RWPE1 (cell line): Measurements from ENCODE around the gene PRDM11.

Experiments
- CTCF ChIA-PET: fragments of 350-600 bp; sonication (Branson Sonifier 250); formaldehyde crosslinking; extraction: SDS; loops from one replicate; lab custom pipeline; 2021; lab: Yijun Ruan, JAX
- POLR2A ChIA-PET: fragments of 400-600 bp; formaldehyde crosslinking; extraction: SDS; loops from one replicate; lab custom pipeline; 2020; ENCODE audit warnings: antibody characterized with exemption; ENCODE audit not compliant: low non-redundant PET; lab: Yijun Ruan, JAX
- DNase-seq: peaks from one replicate; pipeline ENCODE4 v3.0.0; 2012; ENCODE audit warnings: low spot score
- H3K27ac ChIP-seq: fragments of 450-650 bp; 2 replicates; pipeline ENCODE4 v1.5.1; 2017
- TF ChIP-seq, protein P1 (sequence below): fragments of 450-650 bp; conservative IDR thresholded peaks from 2 replicates; pipeline ENCODE4 v1.5.1; 2017; ENCODE audit warnings: low read depth, mild to moderate bottlenecking

Gene PRDM11

DNA sequence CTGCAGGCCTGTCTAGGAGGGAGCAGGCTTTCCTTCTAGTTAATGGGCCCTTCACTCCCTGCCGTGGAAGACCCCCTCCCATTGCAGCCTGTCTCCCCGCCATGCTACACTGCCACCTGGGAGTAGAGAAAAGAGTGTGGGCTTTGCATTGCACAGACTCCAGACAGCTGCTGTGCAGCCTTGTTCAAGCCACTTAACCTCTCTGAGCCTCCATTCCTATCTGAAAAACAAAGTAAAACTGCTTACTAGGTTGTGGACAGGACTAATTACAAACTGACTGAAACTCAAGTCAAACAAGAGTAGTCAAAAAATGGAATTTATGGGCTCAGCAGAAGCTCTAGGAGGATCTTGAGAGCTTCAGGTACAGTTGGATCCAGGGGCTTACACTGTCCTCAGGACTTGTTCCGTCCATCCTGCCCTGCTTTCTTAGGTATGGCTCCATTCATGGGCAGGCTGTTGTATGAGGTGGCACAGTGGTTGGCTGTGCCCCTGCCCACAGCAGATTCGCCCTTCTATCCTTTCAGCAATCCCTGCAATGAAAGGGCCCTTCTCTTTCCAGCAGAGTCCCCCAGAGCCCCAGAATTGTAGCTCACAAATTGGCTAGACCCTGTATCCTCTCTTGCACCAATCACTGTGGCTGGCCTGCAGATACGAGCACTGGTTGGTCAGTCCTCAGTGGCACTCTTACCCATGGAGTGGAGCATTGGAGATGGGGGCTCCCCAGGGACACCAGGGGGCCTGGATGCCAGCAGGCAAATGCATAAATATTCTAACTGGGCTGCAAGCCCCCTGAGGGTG lies 19.6 kb downstream of the PRDM11 start:
- TF ChIP-seq, protein P1, sequence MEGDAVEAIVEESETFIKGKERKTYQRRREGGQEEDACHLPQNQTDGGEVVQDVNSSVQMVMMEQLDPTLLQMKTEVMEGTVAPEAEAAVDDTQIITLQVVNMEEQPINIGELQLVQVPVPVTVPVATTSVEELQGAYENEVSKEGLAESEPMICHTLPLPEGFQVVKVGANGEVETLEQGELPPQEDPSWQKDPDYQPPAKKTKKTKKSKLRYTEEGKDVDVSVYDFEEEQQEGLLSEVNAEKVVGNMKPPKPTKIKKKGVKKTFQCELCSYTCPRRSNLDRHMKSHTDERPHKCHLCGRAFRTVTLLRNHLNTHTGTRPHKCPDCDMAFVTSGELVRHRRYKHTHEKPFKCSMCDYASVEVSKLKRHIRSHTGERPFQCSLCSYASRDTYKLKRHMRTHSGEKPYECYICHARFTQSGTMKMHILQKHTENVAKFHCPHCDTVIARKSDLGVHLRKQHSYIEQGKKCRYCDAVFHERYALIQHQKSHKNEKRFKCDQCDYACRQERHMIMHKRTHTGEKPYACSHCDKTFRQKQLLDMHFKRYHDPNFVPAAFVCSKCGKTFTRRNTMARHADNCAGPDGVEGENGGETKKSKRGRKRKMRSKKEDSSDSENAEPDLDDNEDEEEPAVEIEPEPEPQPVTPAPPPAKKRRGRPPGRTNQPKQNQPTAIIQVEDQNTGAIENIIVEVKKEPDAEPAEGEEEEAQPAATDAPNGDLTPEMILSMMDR: no peak
- ChIA-PET POLR2A (no interaction called here), CTCF (interaction anchor here (0.6 to 0.8 kb wide), 2 partner anchors 37 to 99 kb away, joined by 3 read pairs; no protein-coding TSS in a partner anchor)
- H3K27ac ChIP-seq: no peak overlapping the region
- DNase-seq: no peak

DNA sequence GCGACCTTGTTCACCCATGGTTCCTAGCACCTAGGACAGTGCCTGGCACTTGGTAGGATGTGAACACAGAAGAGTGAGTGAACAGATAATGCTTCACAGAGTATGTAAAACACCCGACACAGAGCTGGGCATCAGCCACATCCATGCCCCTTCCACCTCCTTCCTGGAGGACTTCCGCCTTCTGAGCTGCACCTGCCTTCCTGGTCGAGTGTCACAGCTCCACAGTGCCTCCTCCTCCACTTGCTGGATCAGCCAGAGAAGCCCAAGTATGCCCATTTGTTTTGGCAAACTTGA lies 20.1 kb downstream of the PRDM11 start:
- DNase-seq: no peak
- H3K27ac ChIP-seq: no peak overlapping the region
- ChIA-PET POLR2A (no interaction called here), CTCF (interaction anchor here (0.6 kb wide), 1 partner anchor 99 kb away, joined by 3 read pairs; no protein-coding TSS in a partner anchor)
- TF ChIP-seq, protein P1: no peak

GRCh38 chr11:45167283-45167682 lies 20.8 kb downstream of the PRDM11 start:
- CTCF ChIA-PET: no interaction called here
- TF ChIP-seq, protein P1: no peak
- H3K27ac ChIP-seq: no peak overlapping the region
- POLR2A ChIA-PET: no interaction called here
- no peak for DNase-seq

DNA sequence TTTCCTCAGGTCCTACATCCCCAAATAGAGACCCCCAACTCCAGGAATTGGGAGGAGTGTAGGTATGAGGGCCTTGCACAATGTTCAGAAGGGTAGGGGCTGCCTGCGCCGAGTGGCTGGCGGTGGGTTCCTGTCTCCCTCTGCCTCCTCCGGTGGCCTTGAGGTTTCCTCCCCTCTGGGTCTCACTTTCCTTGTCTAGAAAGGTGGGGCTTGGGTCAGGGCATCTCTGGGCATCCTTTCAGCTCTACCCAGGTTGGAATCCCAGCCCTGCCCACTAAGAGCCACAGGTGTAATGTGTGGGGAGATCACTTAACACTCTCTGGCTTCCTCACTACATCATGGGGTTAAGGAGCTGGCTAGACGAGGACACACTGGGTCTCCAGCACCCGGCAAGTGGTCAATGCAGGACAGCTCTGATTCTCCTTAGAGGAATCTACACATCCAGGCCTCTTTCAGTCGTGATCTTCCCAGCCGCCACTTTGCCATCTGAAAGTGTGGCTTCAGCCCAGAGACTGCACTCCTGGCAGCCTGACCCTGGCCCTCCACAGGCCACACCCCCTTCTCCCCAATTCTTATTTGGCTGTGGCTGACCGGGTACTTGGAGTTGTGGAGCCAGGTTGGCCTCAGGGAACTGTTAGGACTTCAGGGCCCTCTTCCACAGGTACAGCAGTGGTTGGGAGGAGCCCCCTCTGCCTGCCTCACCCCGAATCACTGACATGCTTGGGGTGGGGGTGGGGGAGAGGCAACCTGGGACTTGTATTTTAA lies 22.1 kb downstream of the PRDM11 start:
- POLR2A ChIA-PET: no interaction called here
- TF ChIP-seq, protein P1: no peak
- DNase-seq: no peak
- H3K27ac ChIP-seq: no peak overlapping the region
- CTCF ChIA-PET: interaction anchor here (0.6 kb wide), 1 partner anchor 23 kb away, joined by 3 read pairs; no protein-coding TSS in a partner anchor

- TF ChIP-seq, protein P1: no peak
- ChIA-PET POLR2A (no interaction called here), CTCF (interaction anchor here (0.5 kb wide), 1 partner anchor 273 kb away, joined by 3 read pairs; no protein-coding TSS in a partner anchor)
- no peak overlapping the region for H3K27ac ChIP-seq
- DNase-seq: no peak
These were observed 23.1 kb downstream of the PRDM11 start for GRCh38 chr11:45169310-45170072.

GRCh38 chr11:45170484-45170883 lies 24.0 kb downstream of the PRDM11 start:
- CTCF ChIA-PET: no interaction called here
- no peak overlapping the region for H3K27ac ChIP-seq
- POLR2A ChIA-PET: no interaction called here
- TF ChIP-seq, protein P1: no peak
- DNase-seq: no peak
